ENCODE results near the gene PDE1C.

PDE1C gene

GRCh38 chr7:31819031-31819430, 251.2 kb downstream of the PDE1C start:
- no peak for DNase-seq

- DNase-seq, result no peak
Observed at GRCh38 chr7:31816810-31817209, 253.4 kb downstream of the PDE1C start.

GRCh38 chr7:31815796-31816195, 254.4 kb downstream of the PDE1C start:
- no peak for DNase-seq

GRCh38 chr7:31814187-31814586, 256.0 kb downstream of the PDE1C start:
- DNase-seq, result peak; percentile 45

- no peak for DNase-seq
Observed at GRCh38 chr7:31811650-31812461, 258.4 kb downstream of the PDE1C start.

- DNase-seq, result peak; percentile 11
Observed at GRCh38 chr7:31805209-31805818, 264.9 kb downstream of the PDE1C start.

- no peak for DNase-seq
Observed at GRCh38 chr7:31796375-31796774, 273.8 kb downstream of the PDE1C start.

GRCh38 chr7:31794851-31795344, 275.3 kb downstream of the PDE1C start:
- DNase-seq, result no peak

GRCh38 chr7:31791881-31792280, 278.3 kb downstream of the PDE1C start:
- DNase-seq, result no peak

GRCh38 chr7:31788883-31789680, 281.1 kb downstream of the PDE1C start:
- DNase-seq, result no peak

- no peak for DNase-seq
Observed at GRCh38 chr7:31788445-31788844, 281.8 kb downstream of the PDE1C start.

GRCh38 chr7:31786326-31786725, 283.9 kb downstream of the PDE1C start:
- no peak for DNase-seq

- no peak for DNase-seq
Observed at GRCh38 chr7:31785101-31785500, 285.1 kb downstream of the PDE1C start.

GRCh38 chr7:31783221-31783620, 287.0 kb downstream of the PDE1C start:
- no peak for DNase-seq

- peak; percentile 93 for DNase-seq
Observed at GRCh38 chr7:31782411-31782991, 287.7 kb downstream of the PDE1C start.

- DNase-seq, result no peak
Observed at GRCh38 chr7:31778296-31778695, 291.9 kb downstream of the PDE1C start.

GRCh38 chr7:31776616-31777015, 293.6 kb downstream of the PDE1C start:
- no peak for DNase-seq

GRCh38 chr7:31775556-31775955, 294.7 kb downstream of the PDE1C start:
- peak; percentile 96 for DNase-seq

GRCh38 chr7:31772211-31772610, 298.0 kb downstream of the PDE1C start:
- DNase-seq, result no peak

GRCh38 chr7:31767686-31768358, 302.4 kb downstream of the PDE1C start:
- DNase-seq, result no peak

GRCh38 chr7:31764462-31764861, 305.7 kb downstream of the PDE1C start:
- no peak for DNase-seq

- peak; percentile 50 for DNase-seq
Observed at GRCh38 chr7:31763548-31763947, 306.7 kb downstream of the PDE1C start.

- no peak for DNase-seq
Observed at GRCh38 chr7:31761646-31762045, 308.6 kb downstream of the PDE1C start.
